H1 (cell line): ENCODE data around the gene SEH1L. TPM values are rescaled to one million over a fixed set of nuclear protein-coding genes. Genes with fewer than 3 reads are reported as not detected.

Experiments used
- CTCF ChIA-PET: fragments of 300-600 bp; sonication (Branson Sonifier 250); formaldehyde crosslinking; loops from one replicate; lab custom pipeline; 2021; ENCODE audit not compliant: partially characterized antibody; lab: Charles Lee
- POLR2A ChIA-PET: fragments of 300-600 bp; sonication (Branson Sonifier 250); formaldehyde crosslinking; loops from one replicate; lab custom pipeline; 2021; ENCODE audit warnings: inconsistent platforms; ENCODE audit not compliant: partially characterized antibody; lab: Charles Lee
- DNase-seq, 2 experiments: peaks; one replicate each; pipeline versions ENCODE4 v3.0.0 to v3.0.0-alpha.2; 2010 to 2022; ENCODE audit warnings: low spot score in 2 of 2, low read depth in 1 of 2, mixed read lengths in 1 of 2
- FAIRE-seq: peaks from 2 replicates; lab custom pipeline; 2011; peaks lifted over from hg19 to GRCh38; lab: Jason Lieb, UNC
- H2AFZ ChIP-seq: 2 replicates; pipeline ENCODE4 v1.8.1; 2012; ENCODE audit warnings: low read length, inconsistent platforms
- H2AK5ac ChIP-seq: 2 replicates; pipeline ENCODE4 v1.6.1; 2013; ENCODE audit warnings: low read depth, low read length
- H2BK120ac ChIP-seq: replicated peaks from 2 replicates; pipeline ENCODE3; 2013; ENCODE audit warnings: low read depth, low read length, inconsistent platforms
- H2BK12ac ChIP-seq: 2 replicates; pipeline ENCODE4 v1.6.1; 2013; ENCODE audit warnings: low read depth, low read length
- H2BK15ac ChIP-seq: 2 replicates; pipeline ENCODE4 v1.6.1; 2013; ENCODE audit warnings: low read length
- H2BK20ac ChIP-seq: 2 replicates; pipeline ENCODE4 v1.6.1; 2013; ENCODE audit warnings: low read length
- H2BK5ac ChIP-seq: 2 replicates; pipeline ENCODE4 v1.6.1; 2013; ENCODE audit warnings: low read depth, low read length
- H3K14ac ChIP-seq: 2 replicates; pipeline ENCODE4 v1.6.1; 2013; ENCODE audit warnings: inconsistent platforms; ENCODE audit not compliant: insufficient read length
- H3K18ac ChIP-seq: 2 replicates; pipeline ENCODE4 v1.6.1; 2013; ENCODE audit warnings: low read length; ENCODE audit errors: extremely low read depth
- H3K23ac ChIP-seq: 2 replicates; pipeline ENCODE4 v1.6.1; 2013; ENCODE audit warnings: inconsistent platforms; ENCODE audit not compliant: insufficient read length
- H3K23me2 ChIP-seq: 2 replicates; pipeline ENCODE4 v1.6.1; 2013; ENCODE audit warnings: low read depth, low read length
- H3K27ac ChIP-seq: 2 replicates; pipeline ENCODE4 v1.6.1; 2011; ENCODE audit warnings: low read depth, low read length, inconsistent platforms
- H3K27me3 ChIP-seq, 4 experiments: replicated peaks in 1 of 4; 1 replicate in 1 of 4; 2 replicates in 3 of 4; pipeline versions ENCODE4 v1.6.1 to v1.8.1; 2011 to 2013; ENCODE audit warnings: low read length in 3 of 4, mild to moderate bottlenecking in 3 of 4, inconsistent platforms in 2 of 4, mixed read lengths in 2 of 4, moderate library complexity in 1 of 4; ENCODE audit not compliant: control insufficient read depth in 3 of 4, insufficient read depth in 3 of 4; ENCODE audit errors: extremely low read depth in 1 of 4
- H3K36me3 ChIP-seq, 4 experiments: 2 replicates each; pipeline versions ENCODE4 v1.6.1 to v1.8.1; 2011 to 2013; ENCODE audit warnings: mild to moderate bottlenecking in 4 of 4, low read length in 3 of 4, moderate library complexity in 2 of 4, control low read depth in 1 of 4, inconsistent platforms in 1 of 4; ENCODE audit not compliant: insufficient read depth in 4 of 4, control insufficient read depth in 2 of 4
- H3K4ac ChIP-seq: replicated peaks from 2 replicates; pipeline ENCODE3; 2013; ENCODE audit warnings: low read length, low read depth, mixed read lengths, inconsistent platforms; ENCODE audit not compliant: insufficient read length
- H3K4me1 ChIP-seq, 4 experiments: replicated peaks in 1 of 4; 1 replicate in 1 of 4; 2 replicates in 3 of 4; pipeline versions ENCODE4 v1.6.1 to v1.8.1; 2011 to 2013; ENCODE audit warnings: low read length in 3 of 4, inconsistent platforms in 2 of 4, mixed read lengths in 1 of 4; ENCODE audit not compliant: insufficient read depth in 4 of 4, control insufficient read depth in 3 of 4
- H3K4me2 ChIP-seq, 2 experiments: 2 replicates each; pipeline versions ENCODE4 v1.6.1 to v1.8.1; 2011 to 2013; ENCODE audit warnings: low read depth in 2 of 2, low read length in 2 of 2, control low read depth in 1 of 2, inconsistent platforms in 1 of 2, mild to moderate bottlenecking in 1 of 2; ENCODE audit not compliant: insufficient read depth in 1 of 2
- H3K4me3 ChIP-seq, 4 experiments: fragments of 200-600, 300-600 bp in 1 of 4; sonication (generic), shearing (Covaris generic), sonication (Bioruptor Twin) in 1 of 4; 2 replicates each; pipeline versions ENCODE4 v1.5.1 to v1.8.1; 2011 to 2016; ENCODE audit warnings: low read length in 4 of 4, low read depth in 3 of 4, control low read depth in 2 of 4, inconsistent platforms in 2 of 4, mild to moderate bottlenecking in 2 of 4, mixed read lengths in 1 of 4, moderate library complexity in 1 of 4; ENCODE audit not compliant: insufficient read depth in 2 of 4; ENCODE audit errors: extremely low read depth in 1 of 4
- H3K56ac ChIP-seq: replicated peaks from 2 replicates; pipeline ENCODE3; 2013; ENCODE audit warnings: low read depth, mild to moderate bottlenecking, mixed read lengths, low read length, inconsistent platforms; ENCODE audit not compliant: insufficient read length
- H3K79me1 ChIP-seq: 2 replicates; pipeline ENCODE4 v1.6.1; 2013; ENCODE audit warnings: low read depth, low read length, control low read depth
- H3K79me2 ChIP-seq, 2 experiments: 2 replicates each; pipeline versions ENCODE4 v1.6.1 to v1.8.1; 2012 to 2013; ENCODE audit warnings: low read length in 2 of 2, mild to moderate bottlenecking in 2 of 2, inconsistent platforms in 1 of 2; ENCODE audit not compliant: insufficient read depth in 2 of 2, control insufficient read depth in 1 of 2
- H3K9ac ChIP-seq, 4 experiments: replicated peaks in 1 of 4; 1 replicate in 1 of 4; 2 replicates in 3 of 4; pipeline versions ENCODE4 v1.6.1 to v1.8.1; 2011 to 2013; ENCODE audit warnings: low read depth in 3 of 4, low read length in 3 of 4, control low read depth in 2 of 4, mild to moderate bottlenecking in 2 of 4, moderate library complexity in 2 of 4, inconsistent platforms in 1 of 4; ENCODE audit errors: extremely low read depth in 1 of 4
- H3K9me3 ChIP-seq, 2 experiments: 2 replicates each; pipeline versions ENCODE4 v1.6.1 to v1.8.1; 2012 to 2013; ENCODE audit warnings: mild to moderate bottlenecking in 2 of 2, moderate library complexity in 2 of 2, control low read depth in 1 of 2, inconsistent platforms in 1 of 2, low read depth in 1 of 2, low read length in 1 of 2, mixed read lengths in 1 of 2; ENCODE audit not compliant: insufficient read depth in 2 of 2
- H4K20me1 ChIP-seq, 2 experiments: replicated peaks in 1 of 2; 2 replicates each; pipeline versions ENCODE3 to v1.8.1; 2011 to 2013; ENCODE audit warnings: inconsistent platforms in 2 of 2, low read length in 2 of 2, mild to moderate bottlenecking in 1 of 2; ENCODE audit not compliant: insufficient read depth in 2 of 2, control insufficient read depth in 1 of 2
- H4K5ac ChIP-seq: 2 replicates; pipeline ENCODE4 v1.6.1; 2013; ENCODE audit warnings: low read length, low read depth, mixed read lengths, inconsistent platforms; ENCODE audit not compliant: insufficient read length
- H4K8ac ChIP-seq: 2 replicates; pipeline ENCODE4 v1.8.0; 2013; ENCODE audit warnings: mild to moderate bottlenecking, moderate library complexity, low read length, inconsistent platforms; ENCODE audit not compliant: insufficient read depth; ENCODE audit errors: extremely low read depth
- H4K91ac ChIP-seq: replicated peaks from 2 replicates; pipeline ENCODE3; 2013; ENCODE audit warnings: low read length, mixed read lengths, inconsistent platforms; ENCODE audit not compliant: insufficient read length
- E2F6 ChIP-seq: IDR thresholded peaks from 2 replicates; pipeline ENCODE4 v1.6.1; 2012; ENCODE audit warnings: inconsistent platforms
- RNF2 ChIP-seq: fragments of 200-900, 300-1000 bp; sonication (generic); IDR thresholded peaks from 2 replicates; pipeline ENCODE4 v1.7.1; 2016; ENCODE audit warnings: borderline replicate concordance, low read depth, mild to moderate bottlenecking, antibody characterized with exemption, low read length; ENCODE audit not compliant: poor library complexity, severe bottlenecking; ENCODE audit errors: missing control alignments
- WGBS, 2 experiments: shearing (Covaris generic) in 1 of 2; methylation state at CpG; one replicate each; pipeline versions ENCODE4 v1.1.6 to v1.1.7; 2013 to 2015; ENCODE audit warnings: low lambda C conversion rate in 2 of 2, mixed read lengths in 2 of 2, inconsistent platforms in 1 of 2, low coverage in 1 of 2, missing lambda C conversion rate in 1 of 2; ENCODE audit not compliant: insufficient replicate concordance in 2 of 2, insufficient coverage in 1 of 2, insufficient read length in 1 of 2; ENCODE audit errors: extremely low coverage in 1 of 2, missing lambda C conversion rate in 1 of 2; 5-methylcytosine and 5-hydroxymethylcytosine counted together
- polyA plus RNA-seq, 7 experiments: library from polyadenylated mRNA; depleted of rRNA in 3 of 7; stranded (reverse) in 5 of 7; unstranded in 2 of 7; fragments of >200 nt in 5 of 7; fragments of 200-250 nt in 2 of 7; gene quantifications; 1 replicate in 5 of 7; 2 replicates in 1 of 7; 4 replicates in 1 of 7; pipeline versions ENCODE4 v1.2.1 to v1.2.3, GENCODE V29; 2011 to 2013; ENCODE audit warnings: missing spikeins in 2 of 7, mixed read lengths in 2 of 7
- total RNA-seq: library from RNA; stranded (reverse); fragmentation: NEBNext Ultra II Directional; extraction: Animal tissue kit (Norgen Biotek cat#: 25700); gene quantifications from 2 replicates; pipeline ENCODE4 v1.2.1, GENCODE V29; 2021
- TF ChIP-seq, protein P1 (sequence below): IDR thresholded peaks from 2 replicates; pipeline ENCODE4 v1.6.1; 2012; ENCODE audit warnings: low read length, inconsistent platforms

SEH1L gene
- total and polyA plus RNA-seq, 2 of the 8 experiments (the other 6 are each of a cell fraction or from before 2014, with no cell fraction given): 41.7 to 96.7 TPM

DNA sequence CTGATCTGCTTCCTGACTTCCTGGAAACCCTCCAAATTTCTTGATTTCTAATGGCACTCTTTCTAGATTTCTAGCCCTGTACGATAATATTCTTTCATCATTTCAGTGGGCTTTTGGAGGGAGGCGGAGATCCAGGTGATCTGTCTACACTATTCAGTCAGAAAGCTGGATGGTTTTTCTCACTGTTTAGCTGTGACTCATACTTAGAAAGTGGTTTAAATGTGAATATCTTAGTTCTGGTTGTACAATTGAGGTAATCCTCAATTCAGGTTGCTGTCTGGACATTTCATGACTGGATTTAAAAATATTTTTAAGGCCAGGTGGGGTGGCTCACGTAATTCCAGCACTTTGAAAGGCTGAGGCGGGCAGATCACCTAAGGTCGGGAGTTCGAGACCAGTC, 20.8 kb downstream of the SEH1L start:
- Histone ChIP-seq H3K27ac (no peak overlapping the region), H2AFZ (no peak overlapping the region), H3K79me1 (no peaks in the 10 kb centered on the region), H3K23me2 (no peaks in the 10 kb centered on the region; the same call in 1 of the 2 replicates), H2BK12ac (no peak overlapping the region), H3K9ac (no peak overlapping the region), H2BK20ac (no peak overlapping the region), H3K23ac (no peak overlapping the region), H2BK15ac (no peak overlapping the region), H3K4me1 (no peaks in the 10 kb centered on the region), H3K4me2 (no peak overlapping the region), H2BK120ac (no peak overlapping the region), H3K27me3 (no peaks in the 10 kb centered on the region), H4K91ac (no peak overlapping the region), H3K4me3 (no peak overlapping the region), H3K4ac (no peak overlapping the region), H3K56ac (no peak overlapping the region), H4K20me1 (peaks cover 0 to 4% of the 10 kb centered on the region in 2 experiments), H4K8ac (no peak overlapping the region), H3K14ac (no peak overlapping the region), H4K5ac (no peak overlapping the region), H3K79me2 (no peaks in the 10 kb centered on the region), H3K36me3 (peaks cover 3 to 47% (median 31%) of the 10 kb centered on the region in 4 experiments; a peak in 7 of 8 replicates), H3K18ac (no peak overlapping the region), H3K9me3 (no peaks in the 10 kb centered on the region), H2BK5ac (no peak overlapping the region)
- DNase-seq (no peak), FAIRE-seq (no peak)
- ChIA-PET POLR2A (interaction anchor here (1.3 kb wide), 1 partner anchor 20 kb away, joined by 3 read pairs; no protein-coding TSS in a partner anchor), CTCF (no interaction called here)
- WGBS, 2 experiments: 87% methylated on average over 6 of the region's 6 CpGs; no CpG with 5 or more reads in 1 of the 2 experiments
- no peak for TF ChIP-seq RNF2
- no peak for TF ChIP-seq E2F6
- TF ChIP-seq, protein P1, sequence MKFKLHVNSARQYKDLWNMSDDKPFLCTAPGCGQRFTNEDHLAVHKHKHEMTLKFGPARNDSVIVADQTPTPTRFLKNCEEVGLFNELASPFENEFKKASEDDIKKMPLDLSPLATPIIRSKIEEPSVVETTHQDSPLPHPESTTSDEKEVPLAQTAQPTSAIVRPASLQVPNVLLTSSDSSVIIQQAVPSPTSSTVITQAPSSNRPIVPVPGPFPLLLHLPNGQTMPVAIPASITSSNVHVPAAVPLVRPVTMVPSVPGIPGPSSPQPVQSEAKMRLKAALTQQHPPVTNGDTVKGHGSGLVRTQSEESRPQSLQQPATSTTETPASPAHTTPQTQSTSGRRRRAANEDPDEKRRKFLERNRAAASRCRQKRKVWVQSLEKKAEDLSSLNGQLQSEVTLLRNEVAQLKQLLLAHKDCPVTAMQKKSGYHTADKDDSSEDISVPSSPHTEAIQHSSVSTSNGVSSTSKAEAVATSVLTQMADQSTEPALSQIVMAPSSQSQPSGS: no peak
- TF ChIP-seq, all 59 proteins: peak for 0
- H2AK5ac ChIP-seq: no peak overlapping the region
